ENCODE measurements around the gene B3GALT2.
A peak's percentile ranks its signal among the peaks of the same experiment; 100 is the strongest.

Gene B3GALT2

DNA sequence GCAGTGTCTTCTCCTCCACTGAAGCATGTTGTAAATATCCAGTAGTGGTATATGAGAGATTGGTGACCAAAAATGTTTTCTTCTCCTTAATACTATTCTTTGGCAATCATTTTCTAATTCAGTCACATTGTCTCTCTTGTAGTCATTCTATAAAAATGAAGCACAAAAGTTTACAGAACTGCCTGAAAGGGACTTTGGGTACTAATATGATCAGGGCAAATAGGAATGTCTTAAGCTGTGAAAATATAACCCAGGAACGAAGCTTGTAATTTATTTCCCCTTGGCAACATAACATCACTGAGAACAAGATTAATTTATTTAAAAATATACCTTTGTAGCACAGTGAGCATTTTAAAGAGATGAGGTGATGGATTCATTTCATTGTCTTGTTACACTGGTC lies 4.9 kb downstream of the B3GALT2 start:
- no peak for DNase-seq

DNA sequence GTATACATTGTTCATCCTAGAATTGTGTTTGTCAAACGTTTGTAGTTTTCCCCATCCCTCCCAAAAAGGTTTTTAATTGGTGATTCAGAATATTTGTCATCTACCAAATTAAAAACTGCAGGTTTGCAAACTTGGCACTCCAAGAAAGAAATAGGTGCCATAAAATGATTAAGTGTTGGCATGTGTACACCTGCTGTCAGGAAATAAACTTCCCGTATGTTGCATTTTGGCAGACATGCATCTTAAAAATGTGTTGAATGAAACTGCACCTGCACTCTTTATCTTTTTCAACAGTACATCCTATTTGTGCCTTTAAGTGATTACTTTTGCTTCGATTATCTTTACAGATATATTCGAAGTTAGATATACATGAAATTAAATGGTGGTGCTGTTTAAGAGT lies 7.3 kb downstream of the B3GALT2 start:
- DNase-seq: no peak

DNA sequence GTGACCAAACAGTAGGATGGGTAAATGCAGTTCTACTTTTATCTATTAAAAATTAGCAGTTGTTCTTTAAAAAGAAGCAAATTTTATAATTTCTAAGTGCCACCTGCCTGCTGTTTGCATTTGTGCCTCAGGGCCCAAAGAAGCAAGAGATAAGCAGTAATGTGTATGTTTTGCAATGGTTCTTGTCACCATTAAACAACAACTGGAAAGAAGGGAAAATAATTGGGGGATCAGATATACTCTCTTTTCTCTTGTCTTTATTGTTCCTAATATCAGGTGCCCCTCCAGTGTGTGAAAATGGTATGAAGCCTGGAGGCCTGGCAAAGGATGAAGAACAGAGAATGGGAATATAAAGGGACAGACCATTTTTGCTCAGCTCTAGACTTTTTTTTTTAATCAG lies 9.6 kb downstream of the B3GALT2 start:
- no peak for DNase-seq

DNA sequence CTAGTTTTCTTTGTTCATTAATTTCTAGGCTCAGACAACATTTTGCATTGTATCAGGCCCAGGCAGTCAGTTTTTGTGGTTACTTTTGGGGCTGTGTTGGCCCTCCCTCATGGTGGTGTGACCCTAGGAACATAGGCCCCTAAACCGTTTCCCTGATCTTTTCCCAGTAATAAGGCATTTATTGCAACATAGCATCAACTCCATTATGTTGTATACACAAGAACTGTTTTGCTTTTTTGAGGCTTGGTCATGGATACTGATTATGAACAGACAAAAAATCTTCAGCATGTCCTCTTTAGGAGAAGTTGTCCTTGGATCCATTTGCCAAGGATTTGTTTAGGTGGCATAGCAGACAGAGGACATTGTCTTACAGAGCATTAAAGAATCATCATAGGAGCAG lies 10.3 kb downstream of the B3GALT2 start:
- DNase-seq: no peak

DNA sequence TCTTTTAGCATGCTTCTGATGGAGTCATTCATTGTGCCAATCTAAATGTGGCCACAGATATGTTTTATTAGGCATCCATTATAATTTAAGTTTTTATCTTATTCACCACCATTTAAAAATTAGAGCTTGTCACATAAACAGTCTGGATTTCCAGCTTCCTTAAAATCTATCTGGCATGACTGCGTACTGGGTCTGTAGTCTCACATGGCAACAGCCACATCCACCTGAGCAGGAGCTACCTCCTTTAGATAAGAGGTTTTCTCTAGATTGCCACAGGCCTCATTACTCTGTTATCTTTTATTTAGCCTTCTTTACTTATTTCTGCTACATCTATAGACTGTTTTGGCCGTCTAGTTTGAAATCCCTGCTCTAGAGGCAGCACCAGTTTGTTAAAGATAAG lies 29.1 kb downstream of the B3GALT2 start:
- no peak for DNase-seq

DNA sequence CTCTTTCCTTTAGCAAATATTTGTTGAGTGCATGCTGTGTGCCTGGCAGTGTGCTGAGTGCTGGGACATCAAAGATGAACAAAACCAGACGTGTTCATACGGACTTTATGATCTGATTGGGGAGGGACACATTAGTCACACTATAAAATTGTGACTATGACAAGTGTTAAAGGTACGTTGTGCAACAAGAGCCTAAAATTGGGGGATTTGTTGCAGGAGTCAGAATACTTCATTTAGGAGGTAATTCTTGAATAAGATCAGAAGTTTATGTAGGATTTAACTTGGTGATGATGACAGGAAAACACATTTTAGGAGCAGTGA lies 29.6 kb downstream of the B3GALT2 start:
- DNase-seq: peak; percentile 48

DNA sequence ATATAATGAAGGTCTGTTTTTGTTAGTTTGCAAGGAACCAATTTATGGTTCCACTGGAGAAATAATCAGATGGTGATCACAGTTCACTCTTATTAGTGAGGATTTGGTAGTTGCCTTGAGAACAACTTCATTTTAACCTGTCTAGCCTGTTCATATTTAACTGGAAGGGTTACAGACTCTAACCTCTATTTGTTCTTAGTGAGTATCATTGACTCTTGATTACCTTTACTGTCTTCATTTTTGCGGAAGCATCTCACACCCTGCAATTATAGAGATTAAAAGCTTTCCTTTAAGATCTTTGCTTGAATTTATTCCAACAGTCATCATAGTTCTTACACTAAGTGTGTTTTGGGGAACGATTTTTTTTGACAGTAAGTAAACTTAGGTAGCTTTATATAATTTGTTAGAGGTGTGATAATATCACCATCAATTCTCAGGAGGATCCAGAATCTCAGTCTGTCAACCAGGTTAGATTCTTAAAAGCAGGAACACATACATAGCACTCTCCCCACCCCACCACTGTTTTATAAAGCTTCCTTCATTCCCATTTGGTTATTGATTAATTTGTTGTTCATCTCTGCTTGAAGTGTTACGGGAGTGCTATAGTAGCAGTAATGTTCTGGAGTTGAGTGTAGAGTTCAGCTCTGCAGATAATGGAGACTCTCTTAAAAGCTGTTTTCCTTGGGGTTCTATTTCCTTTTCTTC lies 30.1 kb downstream of the B3GALT2 start:
- DNase-seq: peak; percentile 34

DNA sequence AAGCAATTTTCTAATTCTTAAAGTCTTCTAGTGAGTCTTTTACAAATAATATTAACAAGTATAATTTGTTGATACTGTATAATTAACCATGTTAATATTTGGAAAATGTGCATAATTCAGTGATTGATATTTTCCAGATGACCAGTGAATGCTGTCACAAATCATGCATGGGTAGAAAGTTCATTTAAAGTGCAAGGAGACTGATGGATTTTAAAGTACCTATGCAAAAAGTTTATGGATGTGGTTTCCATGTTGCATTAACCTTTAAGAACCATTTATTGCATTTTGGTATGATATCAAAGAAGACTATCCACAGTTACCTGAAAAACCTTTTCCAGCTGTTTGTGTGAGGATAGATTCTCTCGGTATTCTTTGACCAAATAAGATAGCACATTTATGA lies 41.4 kb downstream of the B3GALT2 start:
- no peak for DNase-seq

DNA sequence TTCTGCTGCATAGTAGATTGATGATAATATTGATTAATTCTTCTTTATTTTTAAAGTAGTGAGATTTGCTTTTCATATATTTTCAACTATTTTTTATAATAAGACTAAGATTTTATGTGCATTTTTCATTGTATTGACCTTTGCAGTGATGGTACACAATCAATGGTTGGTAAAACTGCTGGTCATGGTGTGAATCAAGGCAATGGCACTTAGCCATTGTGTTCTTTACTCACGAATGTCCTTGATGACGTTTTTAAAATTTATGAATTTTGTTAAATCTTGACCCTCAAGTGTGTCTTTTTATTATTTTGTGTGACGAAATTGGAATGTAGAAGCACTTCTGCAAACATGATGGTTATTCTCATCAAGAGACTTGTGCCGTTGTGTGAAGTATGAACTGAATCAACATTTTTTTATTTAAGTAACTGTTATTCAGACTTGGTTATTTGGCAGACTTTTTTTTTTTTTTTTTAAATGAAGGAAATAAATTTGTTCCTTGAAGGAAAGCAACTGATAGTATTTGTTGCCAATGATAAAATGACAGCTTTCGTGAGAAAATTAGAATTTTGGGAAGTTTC lies 42.0 kb downstream of the B3GALT2 start:
- no peak for DNase-seq

DNA sequence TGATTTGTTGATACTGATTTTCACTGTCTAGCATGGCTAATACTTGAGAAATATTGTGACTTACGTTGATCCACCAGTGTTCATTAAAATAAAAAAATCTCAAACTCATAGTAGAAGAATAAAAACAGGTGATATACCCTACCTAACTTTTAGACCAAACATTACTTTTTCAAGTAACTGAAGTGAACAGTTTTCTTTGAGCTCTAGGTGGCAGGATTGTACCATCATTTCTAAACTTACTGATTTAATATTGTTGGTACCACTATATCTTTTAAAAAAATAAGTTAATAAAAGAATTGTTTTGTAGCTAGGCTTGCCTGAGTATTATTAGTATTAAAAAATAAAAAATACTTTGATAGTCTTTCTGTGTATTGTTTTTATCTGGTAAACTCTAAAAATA lies 43.1 kb downstream of the B3GALT2 start:
- peak; percentile 35 for DNase-seq

DNA sequence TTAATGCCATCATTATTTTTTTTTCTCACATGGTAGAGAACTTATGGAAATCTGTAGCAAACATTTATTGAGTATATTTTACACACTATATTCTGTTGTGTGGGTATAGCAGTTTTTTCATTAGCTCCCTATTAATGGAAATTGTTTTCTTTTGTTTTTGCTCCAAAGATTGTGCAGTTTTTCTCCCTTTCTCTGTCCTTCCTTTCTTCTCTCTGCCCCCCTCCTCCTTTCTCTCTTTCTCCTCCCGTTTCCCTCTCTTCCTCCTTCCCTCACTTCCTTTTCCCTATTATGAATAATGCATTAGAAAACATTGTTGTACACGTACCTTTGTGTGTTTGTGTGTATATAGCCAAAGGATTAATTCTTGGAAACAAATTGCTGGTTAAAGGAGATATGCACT lies 44.0 kb downstream of the B3GALT2 start:
- no peak for DNase-seq

DNA sequence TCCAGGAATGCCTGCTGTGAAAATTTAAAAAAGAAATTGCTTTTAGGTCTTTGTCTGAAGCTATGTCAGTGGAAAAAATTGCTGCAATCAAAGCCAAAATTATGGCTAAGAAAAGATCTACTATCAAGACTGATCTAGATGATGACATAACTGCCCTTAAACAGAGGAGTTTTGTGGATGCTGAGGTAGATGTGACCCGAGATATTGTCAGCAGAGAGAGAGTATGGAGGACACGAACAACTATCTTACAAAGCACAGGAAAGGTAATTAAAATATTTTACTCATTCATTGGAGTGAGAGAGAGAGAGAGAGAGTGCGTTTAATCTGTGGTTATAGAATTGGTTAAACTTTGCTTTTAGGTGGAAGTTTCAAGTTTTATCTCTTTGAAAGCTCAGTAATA lies 44.6 kb downstream of the B3GALT2 start:
- no peak for DNase-seq

DNA sequence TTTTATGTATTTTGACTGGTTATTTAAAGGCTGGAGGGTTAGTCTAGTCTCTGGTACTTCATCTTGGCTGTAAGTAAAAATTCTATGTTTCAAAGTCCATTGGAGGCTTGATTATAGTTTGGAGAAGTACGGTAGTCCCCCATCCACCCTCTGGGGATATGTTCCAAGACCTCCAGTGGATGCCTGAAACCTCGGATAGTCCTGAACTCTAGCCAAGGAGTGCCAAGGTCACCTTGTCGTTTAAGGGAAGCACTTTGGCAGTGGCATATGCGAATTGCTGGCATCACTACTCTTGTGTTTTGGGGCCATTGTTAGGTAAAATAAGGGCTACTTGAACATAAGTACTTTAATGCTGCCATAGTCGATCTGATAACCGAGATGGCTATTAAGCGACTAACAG lies 46.2 kb downstream of the B3GALT2 start:
- DNase-seq: no peak

DNA sequence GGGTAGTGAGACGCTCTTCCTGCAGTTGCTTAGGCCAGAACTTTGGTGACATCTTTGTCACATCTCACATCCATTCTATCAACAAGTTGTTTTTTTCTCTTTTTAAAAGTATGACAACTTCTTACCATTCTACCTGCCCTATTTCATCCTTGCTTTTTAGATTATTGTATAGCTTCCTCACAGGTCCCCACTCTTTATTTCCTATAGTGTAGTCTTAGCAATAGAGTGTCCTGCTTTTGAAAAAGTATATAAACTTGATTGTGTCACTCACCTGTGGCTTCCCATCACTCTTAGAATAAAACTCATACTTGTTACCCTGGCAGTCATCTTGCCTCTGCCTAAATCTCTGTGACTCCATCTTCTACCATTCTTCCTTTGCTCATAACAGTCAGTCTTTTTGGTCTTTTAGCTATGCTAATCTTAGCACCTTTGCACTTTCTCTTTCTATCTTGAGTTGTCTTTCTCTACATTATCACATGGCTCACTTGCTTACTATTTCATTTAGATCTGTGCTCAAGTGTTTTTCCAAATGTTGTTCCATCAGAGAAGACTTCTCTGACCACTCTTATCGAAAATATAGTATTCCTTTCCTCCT lies 55.0 kb downstream of the B3GALT2 start:
- DNase-seq: no peak
